ENCODE results near the gene APOA5. TPM values are rescaled to one million over a fixed set of nuclear protein-coding genes. Genes with fewer than 3 reads are reported as not detected.
A peak's percentile ranks its signal among the peaks of the same experiment; 100 is the strongest.

Gene APOA5
- total and polyA plus RNA-seq, 2 of the 13 experiments (the other 11 are each of a cell fraction or from before 2014, with no cell fraction given) = 44.0 to 49.1 TPM

GRCh38 chr11:116837231-116838091 is 45.8 kb upstream of the APOA5 start, which contains the start of gene APOA1 (continued):
- peak; percentile 97 for TF ChIP-seq ZNF281 (CRISPR knock-in tag; IDR thresholded peaks at IDR 0.05; ENCODE audit: borderline replicate concordance)
- TF ChIP-seq, protein P1, sequence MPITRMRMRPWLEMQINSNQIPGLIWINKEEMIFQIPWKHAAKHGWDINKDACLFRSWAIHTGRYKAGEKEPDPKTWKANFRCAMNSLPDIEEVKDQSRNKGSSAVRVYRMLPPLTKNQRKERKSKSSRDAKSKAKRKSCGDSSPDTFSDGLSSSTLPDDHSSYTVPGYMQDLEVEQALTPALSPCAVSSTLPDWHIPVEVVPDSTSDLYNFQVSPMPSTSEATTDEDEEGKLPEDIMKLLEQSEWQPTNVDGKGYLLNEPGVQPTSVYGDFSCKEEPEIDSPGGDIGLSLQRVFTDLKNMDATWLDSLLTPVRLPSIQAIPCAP (CRISPR knock-in tag; IDR thresholded peaks at IDR 0.05; ENCODE audit: low read depth) = no peak
- TF ChIP-seq ZNF772 (CRISPR knock-in tag; IDR thresholded peaks at IDR 0.05) = peak; percentile 72; the same call in 1 of the 2 replicates
- TF ChIP-seq ZNF672 (CRISPR knock-in tag; IDR thresholded peaks at IDR 0.05) = peak; percentile 42; the same call in 1 of the 2 replicates
- TF ChIP-seq NFE2L2 (IDR thresholded peaks at IDR 0.05; ENCODE audit: low read length) = no peak
- no peak for TF ChIP-seq SRY (CRISPR knock-in tag; IDR thresholded peaks at IDR 0.05)
- peak; percentile 100 for TF ChIP-seq POLR2G (IDR thresholded peaks at IDR 0.05; ENCODE audit: low read depth, low read length)
- TF ChIP-seq SIX4 (CRISPR knock-in tag; IDR thresholded peaks at IDR 0.05) = no peak; the same call in 1 of the 2 replicates
- peak; percentile 90 for TF ChIP-seq KDM5B (CRISPR knock-in tag; IDR thresholded peaks at IDR 0.05; ENCODE audit: borderline replicate concordance)
- peak; percentile 84 for TF ChIP-seq TSC22D2 (CRISPR knock-in tag; IDR thresholded peaks at IDR 0.05; ENCODE audit: borderline replicate concordance)
- TF ChIP-seq IRF9 (CRISPR knock-in tag; IDR thresholded peaks at IDR 0.05; ENCODE audit: borderline replicate concordance) = no peak
- no peak for TF ChIP-seq NR3C1 (CRISPR knock-in tag; IDR thresholded peaks at IDR 0.05)
- TF ChIP-seq ASH2L (IDR thresholded peaks at IDR 0.05; ENCODE audit: insufficient read length, low read depth, low read length) = peak; percentile 61
- TF ChIP-seq ZFP36L1 (CRISPR knock-in tag; IDR thresholded peaks at IDR 0.05) = 0 out of 2 replicates have a peak, but pooled peaks have one; percentile 38
- no peak for TF ChIP-seq RAD51 (IDR thresholded peaks at IDR 0.05; ENCODE audit: borderline replicate concordance)
- peak; percentile 78; the same call in 1 of the 2 replicates for TF ChIP-seq ZC3H4 (CRISPR knock-in tag; IDR thresholded peaks at IDR 0.05; ENCODE audit: borderline replicate concordance)
- TF ChIP-seq ZMYM2 (CRISPR knock-in tag; IDR thresholded peaks at IDR 0.05) = no peak
- no peak for TF ChIP-seq MEIS1 (CRISPR knock-in tag; IDR thresholded peaks at IDR 0.05; ENCODE audit: borderline replicate concordance)
- peak; percentile 47 for TF ChIP-seq RFX5 (IDR thresholded peaks at IDR 0.05; ENCODE audit: low read depth, low read length)
- TF ChIP-seq ATRX (CRISPR knock-in tag; IDR thresholded peaks at IDR 0.05; ENCODE audit: borderline replicate concordance) = no peak
- TF ChIP-seq MED8 (CRISPR knock-in tag; IDR thresholded peaks at IDR 0.05; ENCODE audit: insufficient replicate concordance) = peak; percentile 85
- TF ChIP-seq ZNF570 (CRISPR knock-in tag; IDR thresholded peaks at IDR 0.05; ENCODE audit: borderline replicate concordance) = 0 out of 2 replicates have a peak, but pooled peaks have one; percentile 30
- TF ChIP-seq ZNF557 (CRISPR knock-in tag; IDR thresholded peaks at IDR 0.05) = peak; percentile 36; the same call in 1 of the 2 replicates
- TF ChIP-seq TCF7 (IDR thresholded peaks at IDR 0.05; ENCODE audit: low read depth) = peak; percentile 42; the same call in 1 of the 2 replicates
- 0 out of 2 replicates have a peak, but pooled peaks have one; percentile 51 for TF ChIP-seq TOE1 (CRISPR knock-in tag; IDR thresholded peaks at IDR 0.05)

All from HepG2 (cell line).